ENCODE measurements around the gene KCNG2.

Gene KCNG2

GRCh38 chr18:79928563-79928960, 130.8 kb downstream of the KCNG2 start:
- DNase-seq, result peak; percentile 8

- DNase-seq, result no peak
These were observed 132.4 kb downstream of the KCNG2 start for GRCh38 chr18:79930020-79930642.

GRCh38 chr18:79931475-79931874, 133.7 kb downstream of the KCNG2 start:
- DNase-seq, result no peak

GRCh38 chr18:79932907-79933306, 135.2 kb downstream of the KCNG2 start:
- no peak for DNase-seq

- peak; percentile 6 for DNase-seq
These were observed 136.0 kb downstream of the KCNG2 start for GRCh38 chr18:79933765-79934164.

- DNase-seq, result no peak
These were observed 136.8 kb downstream of the KCNG2 start for GRCh38 chr18:79934311-79935097.

GRCh38 chr18:79935098-79935480, 137.4 kb downstream of the KCNG2 start:
- DNase-seq, result peak; percentile 13

GRCh38 chr18:79935499-79935898, 137.8 kb downstream of the KCNG2 start:
- no peak for DNase-seq

GRCh38 chr18:79935925-79936324, 138.2 kb downstream of the KCNG2 start:
- DNase-seq, result peak; percentile 8

GRCh38 chr18:79936641-79937040, 138.9 kb downstream of the KCNG2 start:
- peak; percentile 17 for DNase-seq

- no peak for DNase-seq
These were observed 139.5 kb downstream of the KCNG2 start for GRCh38 chr18:79937103-79937860.

- no peak for DNase-seq
These were observed 140.5 kb downstream of the KCNG2 start for GRCh38 chr18:79938196-79938595.

GRCh38 chr18:79939096-79939495, 141.4 kb downstream of the KCNG2 start:
- DNase-seq, result no peak

GRCh38 chr18:79940126-79940813, 142.5 kb downstream of the KCNG2 start:
- peak; percentile 6 for DNase-seq

- peak; percentile 15 for DNase-seq
These were observed 143.2 kb downstream of the KCNG2 start for GRCh38 chr18:79940814-79941472.

GRCh38 chr18:79941473-79942119, 143.9 kb downstream of the KCNG2 start:
- peak; percentile 2 for DNase-seq

- peak; percentile 6 for DNase-seq
These were observed 144.5 kb downstream of the KCNG2 start for GRCh38 chr18:79942211-79942610.

GRCh38 chr18:79942786-79943607, 145.3 kb downstream of the KCNG2 start:
- DNase-seq, result peak; percentile 5

- peak; percentile 26 for DNase-seq
These were observed 145.9 kb downstream of the KCNG2 start for GRCh38 chr18:79943608-79944125.

GRCh38 chr18:79944126-79944731, 146.5 kb downstream of the KCNG2 start:
- DNase-seq, result peak; percentile 25

All from activated CD4-positive, CD25-positive, alpha-beta regulatory T cell treated with anti-CD3 and anti-CD28 coated beads, Interleukin-2, amount 50 U/mL, for 72 hours (primary cell).